Left lobe of liver (tissue), 2 donors: Measurements from ENCODE around the gene ELOVL1. TPM values are rescaled to one million over a fixed set of nuclear protein-coding genes. Genes with fewer than 3 reads are reported as not detected.
"Not testable (repeated sequence)": the region's sequence is repeated elsewhere in the genome, so short reads cannot be mapped to it uniquely, and the experiment has no call there.

ENCODE experiments used
- ATAC-seq: fragments of 200-7000 bp; cut with Tn5 transposase; one replicate; pipeline ENCODE4 v1.9.1; 2020; ENCODE audit warnings: mild to moderate bottlenecking, moderate library complexity
- DNase-seq: peaks from one replicate; pipeline ENCODE4 v3.0.0-alpha.2; 2020; ENCODE audit warnings: low spot score
- total RNA-seq: library from RNA; stranded (reverse); gene quantifications from one replicate; pipeline ENCODE4 v1.2.1, GENCODE V29; 2021
- donor health status: DM: no; HTN: no; CAD: no; lungs with moderate emphysema.
- donor health status: DM: no; HTN: yes; CAD: no.

Gene ELOVL1
- total RNA-seq, 1 donor from 2014 or later, result 21.7 TPM

- ATAC-seq (peak; percentile 79), DNase-seq (no peak)
These were observed 14.4 kb upstream of the ELOVL1 start for GRCh38 chr1:43382027-43382779.

DNA sequence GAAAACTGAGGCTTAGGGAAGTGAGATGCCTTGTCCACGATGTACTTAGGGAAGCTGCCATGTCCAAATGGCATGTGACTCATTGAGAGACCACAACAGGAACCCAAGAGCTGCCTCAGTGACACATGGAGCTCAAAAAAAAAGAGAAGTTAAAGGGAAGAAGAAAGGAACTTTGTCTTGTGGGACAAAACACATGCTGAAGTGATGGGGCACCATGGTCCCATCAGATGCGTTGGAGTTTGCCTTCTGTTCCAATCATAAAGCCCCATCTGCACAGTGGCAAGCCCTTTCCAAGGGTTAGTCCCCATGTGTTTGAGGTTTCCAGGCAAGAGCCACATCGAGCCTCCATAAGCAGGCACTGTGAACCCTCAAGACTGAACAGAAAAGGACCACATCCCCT, 13.8 kb upstream of the ELOVL1 start:
- ATAC-seq (no peak), DNase-seq (no peak)

GRCh38 chr1:43379476-43379875, 11.7 kb upstream of the ELOVL1 start:
- ATAC-seq (no peak), DNase-seq (no peak)

GRCh38 chr1:43377831-43378230, 10.0 kb upstream of the ELOVL1 start:
- DNase-seq (no peak), ATAC-seq (no peak)

DNA sequence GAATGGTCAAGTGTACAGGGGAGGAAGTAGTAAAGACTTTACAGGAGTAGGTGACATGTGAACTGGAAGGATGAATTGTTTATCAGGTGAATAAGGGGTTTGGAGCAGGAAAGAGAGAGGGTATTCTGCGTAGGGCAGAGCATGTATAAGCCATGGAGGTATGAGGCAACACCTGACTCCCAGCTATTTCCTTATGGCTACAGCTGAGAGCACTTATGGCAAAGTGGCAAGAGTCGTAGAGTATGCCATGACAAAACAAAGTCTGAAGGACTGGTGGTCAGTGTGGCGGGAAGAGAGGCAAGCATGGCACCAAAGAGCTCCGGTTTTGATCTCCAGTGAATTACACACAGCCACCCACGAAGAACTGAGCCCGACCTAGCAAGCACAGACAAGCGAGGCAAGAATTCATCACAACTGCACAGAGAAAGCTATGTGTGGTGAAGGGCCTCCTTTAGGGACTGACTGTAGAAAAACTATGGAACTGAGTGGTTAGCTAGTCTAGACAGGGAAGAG, 9.0 kb upstream of the ELOVL1 start:
- DNase-seq, result no peak
- no peak for ATAC-seq

- ATAC-seq (peak; percentile 87), DNase-seq (peak; percentile 62)
These were observed 5.5 kb upstream of the ELOVL1 start for GRCh38 chr1:43373066-43373940.

GRCh38 chr1:43372172-43372571, 4.4 kb upstream of the ELOVL1 start:
- no peak for ATAC-seq
- no peak for DNase-seq

DNA sequence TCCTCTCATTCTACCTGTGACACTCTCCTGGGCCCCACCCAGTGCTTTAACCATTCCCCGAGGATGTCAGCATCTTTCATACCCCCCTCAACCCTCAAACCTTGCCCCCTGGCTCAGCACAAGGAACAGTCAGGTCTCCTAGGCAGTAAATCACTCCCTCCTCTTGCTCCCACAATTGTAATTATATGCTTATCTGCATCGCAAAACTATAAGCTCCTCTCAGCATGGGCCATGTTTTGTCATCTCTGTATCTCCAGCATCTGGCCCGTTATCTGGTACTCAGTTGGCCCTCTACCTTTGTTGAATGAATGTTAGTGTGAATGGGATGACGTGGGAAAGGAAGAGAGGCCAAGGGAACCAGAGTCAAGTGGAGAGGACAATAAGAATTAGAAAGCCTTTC, 2.8 kb upstream of the ELOVL1 start:
- ATAC-seq (no peak), DNase-seq (no peak)

DNA sequence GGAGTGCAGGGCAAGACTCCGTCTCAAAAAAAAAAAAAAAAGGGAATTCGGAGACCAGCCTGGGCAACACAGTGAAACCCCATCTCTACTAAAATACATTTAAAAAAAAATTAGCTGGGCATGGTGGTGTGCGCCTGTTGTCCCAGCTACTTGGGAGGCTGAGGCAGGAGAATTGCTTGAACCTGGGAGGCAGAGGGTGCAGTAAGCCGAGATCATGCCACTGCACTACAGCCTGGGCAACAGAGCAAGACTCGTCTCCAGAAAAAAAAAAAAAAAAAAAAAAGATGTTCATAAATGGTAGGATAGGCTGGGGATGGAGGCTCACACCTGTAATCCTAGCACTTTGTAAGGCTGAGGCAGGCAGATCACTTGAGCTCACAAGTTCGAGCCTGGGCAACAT, 2.0 kb upstream of the ELOVL1 start:
- DNase-seq, ATAC-seq: not testable (repeated sequence)

- DNase-seq, result no peak
- ATAC-seq, result no peak
These were observed 822 bp upstream of the ELOVL1 start for GRCh38 chr1:43368646-43369020.

GRCh38 chr1:43367026-43367903, 546 bp downstream of the ELOVL1 start:
- DNase-seq, result no peak

GRCh38 chr1:43366601-43367025, 1.2 kb downstream of the ELOVL1 start:
- no peak for DNase-seq
- ATAC-seq, result no peak

More at GRCh38 chr1:43367026-43367903, 546 bp downstream of the ELOVL1 start:
- peak; percentile 63 for ATAC-seq

GRCh38 chr1:43366179-43366578, 1.6 kb downstream of the ELOVL1 start:
- ATAC-seq (no peak), DNase-seq (no peak)

DNA sequence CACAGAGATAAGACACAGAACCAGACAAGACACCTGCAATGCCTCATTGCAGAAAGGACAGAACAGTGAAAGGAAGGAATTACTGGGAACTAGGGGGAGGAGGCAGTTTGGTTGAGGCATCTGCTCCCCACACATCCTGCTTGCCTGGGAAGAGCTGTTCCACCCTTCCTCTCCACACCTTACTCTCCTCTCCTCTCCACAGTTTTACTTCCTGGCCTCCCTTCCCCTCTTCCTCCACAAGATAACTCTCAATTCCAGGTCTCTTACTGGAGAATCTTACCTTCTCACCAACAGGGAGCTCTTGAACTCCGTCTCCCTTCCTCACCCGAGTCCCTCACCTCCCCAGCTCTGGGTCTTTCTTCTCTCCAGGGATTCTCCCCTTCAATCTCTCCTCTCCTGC, 2.1 kb downstream of the ELOVL1 start:
- ATAC-seq (no peak), DNase-seq (no peak)

GRCh38 chr1:43363935-43364525, 3.8 kb downstream of the ELOVL1 start:
- no peak for DNase-seq
- ATAC-seq, result no peak

DNA sequence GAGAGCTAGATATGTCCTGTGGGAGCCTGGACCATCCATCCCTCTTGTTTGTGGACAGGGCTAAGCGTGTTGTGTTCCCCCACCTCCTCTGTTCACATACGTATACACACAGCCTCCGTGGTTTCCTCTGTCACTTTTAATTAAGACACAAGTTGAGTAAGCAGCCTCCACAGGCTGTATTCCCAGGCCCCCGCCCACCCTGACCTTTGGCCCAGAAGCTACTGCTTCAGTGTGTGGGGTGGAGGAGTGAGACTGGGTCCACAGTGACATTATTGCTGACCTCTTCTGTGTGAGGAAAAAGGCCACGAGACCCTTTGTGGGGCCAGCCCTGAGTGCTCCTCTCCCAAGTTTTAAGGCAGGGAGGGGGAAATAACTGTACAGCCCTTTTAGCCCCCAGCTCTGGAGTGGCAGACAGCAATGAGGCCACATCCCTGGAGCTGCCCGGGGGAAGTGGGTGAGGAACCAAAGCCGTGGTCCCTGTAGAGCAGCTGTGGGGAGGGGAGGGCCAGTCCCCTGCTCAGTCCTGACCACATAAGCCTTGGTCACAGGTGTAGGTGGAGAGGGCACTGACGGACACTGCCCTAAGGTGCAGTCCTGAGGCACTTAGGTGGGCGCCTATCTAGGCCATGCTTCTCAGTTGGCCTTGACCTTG, 4.4 kb downstream of the ELOVL1 start:
- no peak for ATAC-seq

DNA sequence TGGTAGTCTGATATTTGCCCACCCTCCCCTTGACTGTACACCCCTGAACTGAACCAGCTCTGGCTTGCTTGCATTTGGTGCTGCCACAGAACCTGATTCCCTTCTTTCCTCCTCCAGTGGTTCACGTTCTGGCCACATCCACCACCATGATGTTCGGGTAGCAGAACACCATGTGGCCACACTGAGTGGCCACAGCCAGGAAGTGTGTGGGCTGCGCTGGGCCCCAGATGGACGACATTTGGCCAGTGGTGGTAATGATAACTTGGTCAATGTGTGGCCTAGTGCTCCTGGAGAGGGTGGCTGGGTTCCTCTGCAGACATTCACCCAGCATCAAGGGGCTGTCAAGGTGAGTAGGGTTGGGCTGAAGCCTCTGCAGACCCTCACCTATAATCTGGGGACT, 7.2 kb downstream of the ELOVL1 start:
- DNase-seq (no peak), ATAC-seq (no peak)

More for the DNA sequence above, 4.4 kb downstream of the ELOVL1 start:
- no peak for DNase-seq

- DNase-seq (no peak), ATAC-seq (no peak)
These were observed 8.1 kb downstream of the ELOVL1 start for GRCh38 chr1:43359696-43360095.

- ATAC-seq, result peak; percentile 98
- peak; percentile 98 for DNase-seq
These were observed 8.8 kb downstream of the ELOVL1 start, which contains the start of gene CDC20 for GRCh38 chr1:43358746-43359693. Gene CDC20 (plus strand): TSS chr1:43358981. CDS start chr1:43359216, 235 bp downstream.
